Activated CD4-positive, alpha-beta T cell treated with anti-CD3 and anti-CD28 coated beads, Interleukin-2, amount 50 U/mL, for 48 hours (primary cell): ENCODE measurements around the gene LAS1L.
"Not testable (repeated sequence)": the region's sequence is repeated elsewhere in the genome, so short reads cannot be mapped to it uniquely, and the experiment has no call there.

ENCODE experiments used
- DNase-seq, 2 experiments: peaks; one replicate each; pipeline ENCODE4 v3.0.0-alpha.2; 2020

LAS1L gene

DNA sequence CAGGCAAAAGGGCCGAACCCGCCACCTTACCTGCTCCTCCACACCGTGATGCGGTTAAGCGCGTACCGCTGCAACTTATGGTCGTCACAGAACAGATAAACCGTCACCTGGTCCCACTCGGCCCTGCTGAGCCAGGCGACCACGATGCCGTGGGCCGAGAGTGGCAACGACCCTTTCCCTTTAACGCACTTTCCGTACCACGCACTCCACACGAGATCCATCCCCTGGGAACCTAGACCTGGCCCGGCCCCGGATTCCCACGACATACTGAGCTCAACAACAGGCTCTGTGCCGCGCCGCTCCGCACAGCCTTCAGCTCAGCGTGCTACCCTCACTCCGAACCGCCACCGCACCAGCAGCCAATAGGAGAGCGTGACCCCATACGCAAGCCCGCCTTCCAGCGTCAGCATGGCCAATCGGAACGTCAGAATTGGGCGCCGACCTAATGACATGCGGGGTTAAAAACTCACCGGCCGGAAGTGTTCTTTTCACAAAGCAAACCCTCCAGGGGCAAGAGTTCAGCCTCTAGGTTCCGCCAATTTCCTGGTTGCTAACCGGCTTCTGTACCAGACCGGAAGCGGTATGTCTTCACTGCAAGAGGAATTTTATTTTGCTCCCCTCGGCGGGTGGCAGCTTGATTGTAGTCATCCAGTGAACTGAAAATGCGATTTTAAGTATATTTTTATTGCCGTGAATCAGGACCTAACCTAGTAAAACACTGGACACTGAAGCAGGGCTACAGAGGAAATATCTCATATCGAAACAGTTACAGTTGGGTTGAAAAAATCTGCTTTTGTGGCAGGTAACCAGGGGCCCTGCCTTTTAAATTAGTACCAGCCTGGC lies at the start of gene LAS1L:
TSS of gene LAS1L (minus strand) at position 338 of the 843 bp plus-strand sequence. CDS start at position 266, 72 bp downstream.
- peak; percentile 82 to 91 for DNase-seq

DNA sequence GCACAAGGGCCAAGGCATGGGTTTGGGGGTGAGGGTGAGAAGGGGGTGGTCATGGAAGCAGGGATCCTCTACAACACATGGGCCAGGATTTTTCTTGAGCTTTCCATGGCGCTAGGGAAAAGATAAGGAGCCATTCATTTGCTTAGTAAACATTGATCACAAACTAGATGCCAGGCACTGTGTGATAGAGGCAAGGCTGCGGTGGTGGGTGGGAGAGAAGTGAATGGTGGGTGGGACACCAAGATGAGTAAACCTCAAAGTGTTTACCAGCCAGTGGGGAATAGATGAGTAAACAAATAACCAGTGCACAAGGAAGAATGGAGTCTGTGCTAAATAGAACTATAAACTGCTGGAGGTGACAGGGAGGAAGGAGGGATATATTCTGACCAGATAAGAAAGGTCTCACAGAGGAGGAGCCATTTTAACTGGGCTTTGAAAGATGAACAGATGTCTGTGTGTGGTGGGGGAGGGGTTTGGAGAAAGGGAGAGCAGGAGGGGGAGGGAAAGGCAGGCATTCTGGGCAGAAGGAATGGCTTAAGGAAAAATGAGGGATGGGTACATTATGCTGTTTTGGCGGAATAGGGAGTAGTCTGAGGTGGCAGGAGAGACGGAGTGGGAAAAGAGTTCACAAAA lies 48.0 kb upstream of the LAS1L start:
- no peak for DNase-seq

DNA sequence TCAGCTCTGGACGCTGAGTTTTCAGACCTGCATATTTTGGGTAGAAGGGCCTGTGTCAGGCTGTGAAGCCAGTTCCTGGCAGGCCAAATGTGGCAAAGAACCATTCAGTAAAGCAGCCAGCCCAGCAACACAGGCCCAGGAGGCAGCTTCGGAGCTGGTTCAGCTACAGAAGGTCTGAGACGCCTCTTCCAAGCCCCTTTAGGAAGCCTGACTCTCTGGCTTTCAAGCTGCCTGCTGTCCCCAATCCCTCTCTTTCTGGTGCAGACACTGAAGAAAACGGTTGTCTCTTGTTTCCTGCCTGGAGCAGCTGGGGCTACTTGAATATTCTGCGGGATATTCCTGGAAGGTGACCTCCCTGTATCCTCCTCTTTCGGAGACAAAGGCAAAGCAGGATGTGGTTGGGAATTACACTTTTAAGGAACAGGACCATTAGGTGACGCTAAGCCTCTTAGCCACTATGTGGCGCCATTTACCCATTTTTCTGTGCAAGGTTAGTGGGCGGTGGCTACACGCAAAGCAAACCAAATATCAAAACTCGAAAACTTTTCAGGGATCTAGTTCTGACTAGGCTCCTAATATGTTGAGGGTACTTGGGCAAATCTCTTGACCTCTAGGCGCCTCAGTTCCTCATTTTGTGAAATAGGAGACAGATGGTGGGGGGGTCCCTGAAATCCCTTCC lies 47.2 kb upstream of the LAS1L start:
- peak; percentile 37 to 60 for DNase-seq

DNA sequence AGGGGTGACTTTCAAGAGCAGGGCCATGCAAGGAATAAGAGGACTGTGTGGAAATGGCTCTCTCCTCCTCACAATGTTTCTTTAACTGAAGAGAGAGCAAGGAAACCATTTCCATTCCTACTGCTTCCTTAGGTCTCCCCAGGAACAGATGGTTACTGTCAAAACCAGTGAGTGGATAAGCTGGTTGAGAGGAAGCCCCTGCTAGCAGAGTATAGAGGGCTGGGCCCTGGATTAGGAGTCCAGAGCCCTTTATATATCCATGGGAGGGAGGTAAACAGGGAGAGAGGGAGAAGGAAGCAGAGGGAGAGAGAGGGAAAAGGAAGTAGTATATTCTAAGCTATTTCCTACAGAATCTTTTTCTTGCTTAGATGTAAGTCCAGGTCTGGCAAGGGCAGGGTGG lies 43.8 kb upstream of the LAS1L start:
- no peak for DNase-seq

DNA sequence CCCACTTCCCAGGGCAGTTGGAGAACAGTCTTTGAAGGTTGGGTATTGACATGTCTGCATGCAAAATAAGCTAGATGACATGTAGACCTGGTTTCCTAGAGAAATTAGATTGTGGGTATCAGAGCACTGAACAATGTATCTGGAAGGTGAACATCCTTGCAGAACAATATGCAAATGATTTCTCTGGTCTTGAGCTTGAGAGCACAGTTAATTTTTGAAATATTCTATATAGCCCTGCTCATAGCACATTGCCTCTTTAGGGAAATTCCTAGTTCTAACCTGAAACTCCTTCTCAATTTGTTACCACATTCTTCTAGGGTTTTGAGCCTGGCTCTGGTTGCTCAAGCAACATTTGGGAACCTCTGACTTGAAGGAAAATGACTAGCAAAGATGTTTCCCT lies 41.6 kb upstream of the LAS1L start:
- DNase-seq, result no peak

DNA sequence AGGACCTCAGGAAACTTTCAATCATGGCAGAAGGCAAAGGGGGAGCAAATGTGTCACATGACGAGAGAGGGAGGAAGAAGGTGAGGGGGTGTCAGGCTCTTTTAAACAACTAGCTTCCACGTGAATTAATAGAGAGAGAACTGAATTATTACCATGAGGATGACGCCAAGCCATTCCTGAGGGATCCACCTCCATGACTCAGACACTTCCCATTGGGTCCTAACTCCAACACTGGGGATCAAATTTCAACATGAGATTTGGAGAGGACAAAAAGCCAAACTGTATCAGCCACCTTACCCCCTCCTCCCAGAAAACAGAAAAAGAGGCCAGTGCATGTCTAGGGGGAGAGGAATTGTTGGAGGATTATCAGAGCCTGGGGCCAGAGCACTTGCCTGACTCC lies 40.4 kb upstream of the LAS1L start:
- DNase-seq, result no peak

DNA sequence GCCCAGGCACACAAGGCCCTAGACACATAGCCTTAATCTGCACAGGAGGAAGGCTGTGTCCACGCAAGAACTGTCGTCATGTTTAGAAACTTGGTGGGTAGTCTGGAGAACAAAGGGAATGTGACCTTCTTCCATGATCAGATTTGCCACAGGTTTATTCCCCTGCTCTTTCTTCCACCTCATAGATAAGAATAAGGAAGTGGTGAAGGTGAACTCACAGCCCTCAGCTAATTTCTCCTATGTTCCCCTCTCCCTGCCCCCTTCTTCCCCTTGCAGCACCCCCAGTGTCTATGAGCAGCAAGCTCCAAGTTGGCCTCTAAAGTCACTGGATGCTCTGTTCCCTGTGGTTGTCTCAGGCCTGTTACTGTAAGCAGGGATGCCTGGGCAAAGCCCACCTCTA lies 39.8 kb upstream of the LAS1L start:
- no peak for DNase-seq

DNA sequence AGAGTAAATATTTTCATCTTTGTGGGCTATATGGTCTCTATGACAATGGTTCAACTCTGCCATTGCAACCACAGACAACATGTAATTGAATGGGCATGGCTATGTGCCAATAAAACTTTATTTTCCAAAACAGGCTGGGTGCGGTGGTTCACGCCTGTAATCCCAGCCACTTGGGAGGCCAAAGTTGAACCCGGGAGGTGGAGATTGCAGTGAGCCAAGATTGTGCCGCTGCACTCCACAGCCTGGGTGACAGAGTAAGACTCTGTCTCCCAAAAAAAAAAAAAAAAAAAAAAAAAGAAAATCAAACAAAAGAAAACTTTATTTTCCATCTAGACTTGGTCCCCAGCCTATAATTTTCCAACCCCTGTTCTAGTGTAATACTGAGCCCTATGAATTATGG lies 38.4 kb upstream of the LAS1L start:
- DNase-seq, result no peak

DNA sequence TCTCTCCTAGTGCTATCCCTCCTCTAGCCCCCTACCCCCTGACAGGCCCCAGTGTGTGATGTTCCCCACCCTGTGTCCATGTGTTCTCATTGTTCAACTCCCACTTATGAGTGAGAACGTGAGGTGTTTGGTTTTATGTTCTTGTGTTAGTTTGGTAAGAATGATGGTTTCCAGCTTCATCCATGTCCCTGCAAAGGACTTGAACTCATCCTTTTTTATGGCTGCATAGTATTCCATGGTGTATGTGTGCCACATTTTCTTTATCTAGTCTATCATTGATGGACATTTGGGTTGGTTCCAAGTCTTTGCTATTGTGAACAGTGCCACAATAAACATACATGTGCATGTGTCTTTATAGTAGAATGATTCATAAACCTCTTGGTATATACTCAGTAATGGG lies 28.3 kb upstream of the LAS1L start:
- not testable (repeated sequence) for DNase-seq

DNA sequence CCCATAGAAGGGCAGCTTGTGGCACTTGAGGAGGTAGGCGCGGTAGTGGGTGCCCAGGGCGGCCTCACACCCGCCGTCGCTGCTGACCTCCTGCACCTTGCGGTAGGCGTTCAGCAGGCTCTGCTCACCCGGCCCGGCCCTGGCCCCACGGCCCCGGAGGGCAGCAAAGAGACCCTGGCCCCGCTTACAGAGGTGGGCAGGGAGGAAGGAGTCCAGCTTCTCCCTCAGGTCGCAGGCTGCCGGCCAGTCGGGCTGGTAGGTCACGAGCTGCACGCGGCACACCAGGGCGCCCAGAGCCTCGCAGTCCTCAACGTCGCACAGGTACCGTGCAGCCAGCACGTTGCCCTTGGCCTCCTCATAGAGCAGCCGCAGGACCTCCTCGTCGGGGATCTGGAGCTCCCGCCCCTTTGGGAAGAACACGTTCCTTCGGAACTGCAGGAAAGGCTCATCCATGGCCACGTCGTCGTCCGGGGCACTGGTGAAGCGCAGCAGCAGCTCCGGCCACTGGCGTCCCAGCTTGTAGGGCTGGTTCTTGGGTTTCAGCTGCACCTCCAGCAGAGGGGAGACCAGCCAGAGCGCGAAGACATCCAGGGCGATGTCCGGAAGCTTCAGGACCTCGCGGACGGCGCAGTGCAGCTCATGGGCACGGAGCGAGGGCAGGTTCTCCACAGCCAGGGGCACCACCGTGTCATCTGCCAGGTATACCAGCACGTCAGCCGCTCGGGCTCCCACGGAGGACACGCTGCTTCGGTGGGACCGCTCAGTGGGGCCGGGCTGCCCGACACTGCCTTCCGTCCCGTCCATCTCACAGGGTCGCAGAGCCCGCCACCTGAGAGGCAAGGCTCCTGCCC lies 17.1 kb upstream of the LAS1L start:
- DNase-seq, result no peak

DNA sequence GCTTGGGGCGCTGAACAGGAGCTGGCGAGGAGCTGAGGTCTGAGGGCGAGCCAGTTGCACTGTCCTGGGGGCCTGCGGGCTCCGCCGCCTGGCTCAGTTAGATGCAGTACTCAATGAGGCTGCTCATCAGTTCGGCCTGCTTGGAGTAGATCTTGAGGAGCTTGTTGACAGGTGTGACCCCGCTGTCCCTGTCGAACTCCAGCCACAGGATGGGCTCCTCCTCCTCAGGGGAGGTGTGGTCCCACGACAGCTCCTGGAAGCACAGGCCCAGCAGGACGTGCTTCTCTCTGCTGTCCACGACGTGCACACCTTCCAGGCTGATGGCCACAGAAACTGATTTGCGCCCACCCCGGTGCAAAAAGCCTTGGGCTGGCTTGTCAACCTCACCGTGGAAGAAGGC lies 16.5 kb upstream of the LAS1L start:
- no peak for DNase-seq

DNA sequence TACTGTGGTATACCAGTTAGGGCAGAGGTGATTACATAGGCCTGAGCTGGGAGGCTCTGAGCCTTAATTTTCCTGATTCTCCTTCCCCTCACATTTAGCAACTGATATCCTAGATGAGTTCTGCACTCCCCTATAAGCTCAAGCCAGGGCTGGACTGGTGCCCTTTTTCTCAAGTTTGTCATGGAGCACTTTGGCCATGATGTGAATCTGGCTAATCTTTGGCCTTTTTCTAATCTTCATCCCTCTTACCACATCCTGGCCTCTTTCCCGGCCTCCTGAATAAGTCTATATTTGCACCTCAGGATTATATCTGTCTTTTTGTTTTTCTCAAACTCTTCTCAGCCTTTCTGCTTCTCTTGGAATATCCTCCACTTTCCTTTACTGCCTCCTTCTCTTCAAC lies 10.9 kb upstream of the LAS1L start:
- no peak for DNase-seq

DNA sequence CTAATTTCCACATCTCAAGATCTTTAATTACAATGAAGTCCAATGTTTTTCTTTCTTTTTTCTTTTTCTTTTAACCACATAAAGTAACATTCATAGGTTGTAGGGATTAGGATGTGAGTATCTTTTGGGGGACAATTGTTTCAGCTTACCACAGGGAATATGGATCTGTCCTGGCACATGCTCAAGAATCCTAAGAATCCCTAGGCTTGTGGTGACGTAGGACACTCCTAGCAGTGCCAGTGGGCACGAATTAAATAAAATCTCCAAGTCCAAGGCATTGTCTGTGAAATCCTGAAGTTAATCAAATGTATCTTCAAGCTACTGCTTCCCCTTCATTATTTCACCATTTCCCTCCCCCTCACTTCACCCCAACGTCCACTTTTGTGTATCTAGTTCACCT lies 2.6 kb upstream of the LAS1L start:
- no peak for DNase-seq

DNA sequence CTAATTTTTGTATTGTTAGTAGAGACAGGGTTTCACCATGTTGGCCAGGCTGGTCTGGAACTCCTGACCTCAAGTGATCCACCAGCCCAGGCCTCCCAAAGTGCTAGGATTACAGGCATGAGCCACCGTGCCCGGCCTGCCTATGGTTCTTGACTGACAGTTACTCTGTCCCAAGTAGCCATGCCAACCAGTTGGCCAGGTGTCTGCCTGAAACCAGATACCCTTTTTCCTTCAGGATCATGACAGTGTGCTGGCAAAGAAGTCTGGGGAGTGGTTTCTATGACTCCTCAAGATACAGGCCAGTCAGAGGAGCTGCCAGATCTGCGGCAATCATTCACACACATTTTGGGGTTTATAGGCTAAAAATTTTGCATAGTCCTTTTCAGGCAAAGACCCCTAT lies 1.7 kb upstream of the LAS1L start:
- DNase-seq, result no peak

DNA sequence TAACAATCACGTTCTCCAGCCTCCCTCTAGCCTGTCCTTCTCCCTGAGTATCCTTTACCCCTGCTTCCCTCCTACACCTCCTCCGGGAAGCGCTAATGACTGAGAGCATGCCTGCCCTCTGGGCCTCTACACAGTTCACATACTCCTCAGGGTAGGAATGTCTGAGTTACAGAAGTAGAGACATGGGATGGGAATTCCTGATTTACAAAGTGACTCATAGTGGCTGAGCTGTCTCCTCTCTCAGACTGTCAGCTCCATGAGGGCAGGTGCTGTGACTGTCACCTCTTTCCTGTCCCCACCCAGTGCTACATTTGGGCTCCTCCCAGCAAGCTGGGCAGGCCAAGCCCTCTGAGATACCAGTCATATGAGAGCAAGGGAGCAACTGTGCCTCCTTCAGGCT lies 2.6 kb downstream of the LAS1L start:
- no peak for DNase-seq

DNA sequence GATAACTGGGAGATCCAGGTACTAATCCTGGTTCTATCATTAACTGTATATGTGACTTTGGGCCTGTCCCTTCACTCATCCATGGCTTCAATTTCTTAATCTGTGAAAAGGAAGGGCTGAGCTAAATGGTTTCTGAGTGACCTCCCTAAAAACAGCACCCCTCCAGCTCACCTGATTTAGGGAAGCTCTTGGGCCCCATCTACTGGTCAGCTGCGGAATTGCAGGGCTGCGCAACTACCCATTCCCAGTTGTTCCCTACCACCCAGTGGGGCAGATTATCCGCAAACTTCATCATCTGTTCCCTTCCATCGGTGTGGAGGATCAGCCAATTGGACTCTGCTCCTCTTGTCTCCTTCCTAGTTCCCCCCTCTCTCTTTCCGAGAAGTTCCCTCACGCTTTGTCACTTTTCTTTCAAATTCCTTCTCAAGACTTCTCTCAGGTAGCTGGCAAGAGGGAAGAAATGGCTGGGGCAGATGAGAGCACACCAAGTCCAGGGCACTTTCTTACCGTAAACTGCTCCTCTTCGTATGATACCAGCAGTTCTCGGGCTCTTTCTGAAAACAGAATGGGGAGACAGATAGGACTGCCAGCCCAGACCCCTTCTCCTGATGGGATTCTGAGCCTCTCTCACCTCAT lies 5.8 kb downstream of the LAS1L start:
- peak; percentile 57 to 63 for DNase-seq

DNA sequence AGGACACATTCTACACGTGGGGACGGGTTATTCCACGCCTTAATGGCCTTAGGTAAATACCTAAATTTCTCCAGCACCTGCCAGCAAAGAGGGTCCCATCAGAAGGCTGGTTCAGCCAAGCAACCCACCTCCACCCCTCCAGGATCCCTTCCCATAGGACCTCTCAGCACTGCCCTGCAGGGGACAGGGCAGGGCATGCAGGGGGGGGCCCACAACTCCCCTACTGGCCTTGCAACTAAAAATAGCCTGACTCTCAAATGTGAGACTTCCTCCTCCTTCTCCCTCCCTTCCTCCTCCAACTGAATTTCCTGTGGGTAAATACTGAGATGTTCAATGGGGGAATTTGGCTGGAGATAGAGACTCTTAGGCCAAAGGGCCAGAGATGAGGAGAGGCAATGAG lies 6.3 kb downstream of the LAS1L start:
- DNase-seq, result no peak

DNA sequence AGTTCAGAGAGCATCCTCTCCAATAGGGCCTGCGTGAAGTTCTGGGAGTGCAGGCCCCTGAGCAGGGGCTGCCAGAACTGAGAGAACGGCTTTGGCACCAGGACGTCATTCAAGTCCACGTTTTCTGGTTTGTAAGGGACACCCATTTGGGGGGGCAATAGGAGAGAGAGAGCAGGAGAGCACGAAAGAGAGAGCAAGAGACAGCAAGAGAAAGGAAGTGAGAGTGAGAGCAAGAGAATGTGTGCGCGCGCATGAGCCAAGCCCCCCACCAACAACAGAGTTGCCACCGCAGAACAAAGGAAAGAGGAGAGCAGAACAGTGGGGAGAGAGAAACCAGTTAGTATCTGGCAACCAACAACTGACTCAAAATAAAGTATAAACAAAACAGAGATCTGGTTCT lies 10.4 kb downstream of the LAS1L start:
- no peak for DNase-seq

DNA sequence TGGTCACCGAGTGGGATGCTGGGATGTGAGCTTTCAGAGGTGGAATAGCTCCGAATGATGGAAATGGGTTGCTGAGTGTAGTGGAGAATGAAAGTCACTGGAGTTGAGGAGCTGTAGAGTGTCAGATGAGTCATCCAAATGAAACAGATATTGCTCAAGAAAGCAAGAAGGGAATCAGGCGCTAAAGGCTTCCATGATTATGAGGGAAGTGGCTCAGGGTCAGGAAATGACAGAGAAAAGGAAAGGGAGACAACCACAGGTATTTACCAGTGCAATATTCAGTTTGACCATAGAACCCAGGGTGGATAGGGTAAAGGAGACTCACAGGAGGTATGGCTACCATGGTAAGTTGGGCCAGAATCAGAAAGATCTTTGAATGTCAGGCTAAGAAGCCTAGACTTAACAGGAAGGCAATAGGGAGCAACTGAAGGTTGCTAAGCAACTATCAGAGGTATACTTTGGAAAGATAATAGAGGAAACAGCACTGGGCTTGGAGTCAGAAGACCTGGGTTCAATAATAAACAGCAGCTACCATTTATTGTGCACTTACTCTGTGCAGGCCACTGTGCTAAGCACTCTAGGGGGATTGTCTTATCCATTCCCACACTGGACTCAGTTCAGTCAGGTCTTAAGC lies 11.7 kb downstream of the LAS1L start:
- no peak for DNase-seq

DNA sequence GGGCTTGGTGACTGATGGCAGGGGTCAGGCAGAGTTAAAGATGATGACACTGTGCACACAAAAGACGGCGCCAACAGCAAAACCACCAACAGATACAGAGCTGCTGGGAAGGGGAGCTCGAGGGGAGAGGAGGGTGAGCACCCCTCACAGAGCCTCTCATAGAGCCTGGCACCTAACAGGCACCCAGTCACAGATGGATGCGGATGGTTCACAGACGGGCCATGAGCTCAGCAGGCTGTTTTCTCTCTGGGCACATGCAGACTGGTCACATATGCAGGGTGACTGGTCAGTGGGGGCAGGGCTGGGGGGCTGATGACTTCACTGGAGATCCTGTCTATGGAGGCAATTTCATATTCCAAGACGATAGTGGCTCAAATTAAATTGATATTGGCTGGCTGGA lies 15.1 kb downstream of the LAS1L start:
- DNase-seq, result not testable (repeated sequence)

DNA sequence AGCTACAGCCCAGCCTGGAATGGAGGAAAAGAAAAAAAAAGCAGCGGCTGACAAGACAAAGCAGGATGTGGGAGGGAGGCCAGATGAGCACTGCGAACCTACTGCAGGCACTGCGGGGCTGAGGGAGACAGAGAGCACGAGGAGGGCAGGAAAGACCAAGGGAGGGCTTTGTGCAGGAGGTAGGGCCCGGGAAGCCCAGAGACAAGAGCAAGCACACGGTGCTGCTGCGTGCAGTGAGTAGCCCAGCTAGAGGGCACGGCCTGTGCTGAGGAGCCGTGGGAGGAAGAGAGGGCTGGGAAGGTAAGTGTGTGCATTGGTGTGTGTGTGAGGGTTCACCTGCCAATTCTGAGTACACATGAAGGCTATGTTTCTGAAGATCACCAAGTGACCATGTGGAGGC lies 15.6 kb downstream of the LAS1L start:
- not testable (repeated sequence) for DNase-seq

DNA sequence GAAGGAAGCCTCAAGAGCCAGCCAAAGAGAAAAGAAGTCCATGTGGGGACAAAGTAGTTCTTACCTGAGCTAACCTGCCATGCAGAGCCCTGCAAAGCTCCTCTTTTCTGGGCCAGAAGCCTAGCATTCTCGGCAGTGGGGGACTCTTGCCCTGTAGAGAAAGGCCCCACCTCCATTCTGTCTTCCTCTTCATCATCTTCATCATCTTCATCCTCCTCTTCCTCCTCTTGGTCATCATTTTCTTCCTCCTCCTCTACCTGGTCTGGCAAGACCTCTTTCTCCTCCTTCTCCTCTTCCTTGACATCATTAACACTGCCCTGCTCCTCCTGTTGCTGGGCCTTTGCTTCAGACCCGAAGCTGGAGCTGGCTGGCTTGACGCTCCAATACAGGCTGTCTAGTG lies 16.7 kb downstream of the LAS1L start:
- no peak for DNase-seq
